Parathyroid adenoma (tissue), 2 donors: ENCODE measurements around the gene SLC12A7.
"Not testable (repeated sequence)": the region's sequence is repeated elsewhere in the genome, so short reads cannot be mapped to it uniquely, and the experiment has no call there.

Experiments used
- H2AFZ ChIP-seq: fragments of 300-600 bp; sonication (generic); one replicate; pipeline ENCODE4 v1.7.0; 2017; ENCODE audit warnings: antibody characterized with exemption, mild to moderate bottlenecking
- H3K27ac ChIP-seq: fragments of 300-600 bp; sonication (generic); one replicate; pipeline ENCODE4 v1.7.0; 2017
- H3K27me3 ChIP-seq: fragments of 300-600 bp; sonication (generic); one replicate; pipeline ENCODE4 v1.7.0; 2017; ENCODE audit warnings: low read length; ENCODE audit not compliant: control insufficient read depth, insufficient read depth
- H3K36me3 ChIP-seq: fragments of 300-600 bp; sonication (generic); one replicate; pipeline ENCODE4 v1.7.0; 2017; ENCODE audit warnings: low read length; ENCODE audit not compliant: control insufficient read depth, insufficient read depth
- H3K4me1 ChIP-seq: fragments of 300-600 bp; sonication (generic); one replicate; pipeline ENCODE4 v1.7.0; 2017; ENCODE audit warnings: control low read depth
- H3K4me2 ChIP-seq: fragments of 300-600 bp; sonication (generic); one replicate; pipeline ENCODE4 v1.7.0; 2017; ENCODE audit warnings: low read length
- H3K4me3 ChIP-seq: fragments of 300-600 bp; sonication (generic); one replicate; pipeline ENCODE4 v1.7.0; 2017; ENCODE audit warnings: low read depth, low read length
- H3K79me2 ChIP-seq: fragments of 300-600 bp; sonication (generic); one replicate; pipeline ENCODE4 v1.7.0; 2017; ENCODE audit warnings: control low read depth
- H3K9ac ChIP-seq: fragments of 300-600 bp; sonication (generic); one replicate; pipeline ENCODE4 v1.7.0; 2017; ENCODE audit warnings: mild to moderate bottlenecking
- H3K9me3 ChIP-seq: fragments of 300-600 bp; sonication (generic); one replicate; pipeline ENCODE4 v1.7.0; 2017; ENCODE audit warnings: low read length; ENCODE audit not compliant: control insufficient read depth
- CTCF ChIP-seq: fragments of 300-600 bp; sonication (generic); IDR thresholded peaks from one replicate; pipeline ENCODE4 v1.7.0; 2017; ENCODE audit warnings: antibody characterized with exemption, mild to moderate bottlenecking
- donor health status: primary hyperparathyroidism.

The SLC12A7 gene

GRCh38 chr5:1158647-1159340 lies 46.9 kb upstream of the SLC12A7 start:
- Histone ChIP-seq H3K4me2 (no peak overlapping the region), H3K9ac (no peak overlapping the region), H3K27me3 (peaks cover 8% of the 10 kb centered on the region), H3K27ac (no peak overlapping the region), H3K4me3 (no peak overlapping the region), H3K79me2 (no peaks in the 10 kb centered on the region), H3K4me1 (no peaks in the 10 kb centered on the region), H3K36me3 (no peaks in the 10 kb centered on the region), H3K9me3 (no peaks in the 10 kb centered on the region), H2AFZ (no peak overlapping the region)
- no peak for TF ChIP-seq CTCF

- H3K4me3 ChIP-seq, H3K36me3 ChIP-seq, H3K4me1 ChIP-seq, H3K79me2 ChIP-seq, H3K9me3 ChIP-seq, H3K4me2 ChIP-seq, H3K27ac ChIP-seq, H3K9ac ChIP-seq, H3K27me3 ChIP-seq, H2AFZ ChIP-seq: not testable (repeated sequence)
Measured at GRCh38 chr5:1157461-1157986, 45.7 kb upstream of the SLC12A7 start.

DNA sequence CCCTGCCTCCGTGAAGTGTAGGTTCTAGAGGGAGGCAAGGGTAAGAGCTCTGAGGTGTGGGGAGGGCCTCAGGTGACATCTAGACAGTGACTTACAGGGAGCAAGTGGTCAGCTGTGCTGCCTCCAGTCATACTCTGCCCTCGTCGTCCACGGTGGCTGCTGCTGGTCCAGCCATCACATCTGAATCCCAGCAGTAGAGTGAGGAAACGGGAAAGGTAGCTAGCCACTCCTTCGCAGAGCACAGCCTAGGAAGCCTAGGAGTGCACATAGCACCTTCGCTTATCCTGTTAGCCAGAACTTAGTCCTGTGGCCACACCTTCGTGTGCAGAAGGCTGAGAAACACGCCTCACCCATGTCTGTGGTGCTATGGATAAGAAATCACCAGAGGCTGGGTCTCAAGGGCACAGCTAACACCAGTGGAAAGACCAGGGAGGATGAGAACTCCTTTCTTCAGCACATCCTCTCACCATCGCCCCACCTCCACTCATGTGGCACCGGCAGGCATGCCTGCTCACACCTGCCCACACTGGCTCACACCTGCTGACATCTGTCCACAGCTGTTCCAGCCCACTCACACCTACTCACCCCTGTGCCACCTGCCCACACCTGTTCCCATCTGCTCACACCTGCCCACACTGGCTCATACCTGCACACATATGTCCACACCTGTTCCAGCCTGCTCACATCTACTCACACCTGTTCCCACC lies 45.0 kb upstream of the SLC12A7 start:
- no peak overlapping the region for H3K9ac ChIP-seq
- no peak overlapping the region for H3K4me3 ChIP-seq
- no peaks in the 10 kb centered on the region for H3K9me3 ChIP-seq
- H3K4me2 ChIP-seq: no peak overlapping the region
- H3K36me3 ChIP-seq: no peaks in the 10 kb centered on the region
- H3K4me1 ChIP-seq: no peaks in the 10 kb centered on the region
- no peak overlapping the region for H2AFZ ChIP-seq
- TF ChIP-seq CTCF: no peak
- no peaks in the 10 kb centered on the region for H3K79me2 ChIP-seq
- H3K27me3 ChIP-seq: peaks cover 11% of the 10 kb centered on the region
- no peak overlapping the region for H3K27ac ChIP-seq

- Histone ChIP-seq H3K4me3 (no peak overlapping the region), H3K9ac (no peak overlapping the region), H3K27ac (no peak overlapping the region), H2AFZ (no peak overlapping the region), H3K79me2 (no peaks in the 10 kb centered on the region), H3K4me1 (no peaks in the 10 kb centered on the region), H3K4me2 (no peak overlapping the region), H3K27me3 (peaks cover 11% of the 10 kb centered on the region), H3K36me3 (no peaks in the 10 kb centered on the region), H3K9me3 (no peaks in the 10 kb centered on the region)
- no peak for TF ChIP-seq CTCF
Measured at GRCh38 chr5:1156033-1156753, 44.3 kb upstream of the SLC12A7 start.
